Activated T-cell treated with anti-CD3 and anti-CD28 coated beads for 4 hours (primary cell): ENCODE results near the gene P2RY1.
"Not testable (repeated sequence)": the region's sequence is repeated elsewhere in the genome, so short reads cannot be mapped to it uniquely, and the experiment has no call there.

Source experiments
- DNase-seq: peaks from one replicate; pipeline ENCODE4 v3.0.0-alpha.2; 2020

Gene P2RY1

DNA sequence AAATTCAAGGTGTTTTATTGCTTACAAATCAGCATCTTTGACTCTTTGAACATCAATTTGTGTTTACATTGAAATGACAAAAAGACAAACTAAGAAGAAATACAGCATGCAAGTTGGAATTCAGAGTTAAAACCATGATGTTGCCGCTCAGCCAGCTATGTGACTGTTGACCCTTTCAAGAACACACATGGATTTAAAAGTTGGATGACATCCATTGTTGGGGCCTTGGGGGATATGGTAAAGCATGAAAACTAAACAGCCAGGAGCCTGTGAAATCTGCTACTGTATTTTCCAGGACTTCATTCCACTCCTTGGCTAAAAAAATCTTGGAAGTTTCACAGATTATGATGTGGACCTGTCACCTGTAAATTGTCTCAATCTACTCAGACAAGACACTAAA is 4.6 kb downstream of the P2RY1 start:
- no peak for DNase-seq

DNA sequence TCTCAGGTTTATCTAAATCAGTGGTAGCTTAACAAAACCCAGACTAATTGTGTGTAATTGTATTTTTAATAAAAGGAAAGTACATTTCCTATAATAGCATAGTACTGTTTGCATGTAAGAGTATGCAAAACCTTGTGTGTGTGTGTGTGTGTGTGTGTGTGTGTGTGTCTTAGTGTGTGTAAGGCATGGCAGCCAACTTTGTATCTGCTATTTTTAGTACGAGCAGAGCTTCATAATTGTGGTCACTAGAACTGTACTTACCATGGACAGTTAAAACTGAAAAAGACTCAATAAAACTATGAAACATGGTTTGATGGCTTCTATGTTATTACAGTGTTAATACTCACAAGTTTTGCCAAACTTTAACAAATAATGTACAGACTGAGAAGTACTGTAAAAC is 6.2 kb downstream of the P2RY1 start:
- DNase-seq: no peak

DNA sequence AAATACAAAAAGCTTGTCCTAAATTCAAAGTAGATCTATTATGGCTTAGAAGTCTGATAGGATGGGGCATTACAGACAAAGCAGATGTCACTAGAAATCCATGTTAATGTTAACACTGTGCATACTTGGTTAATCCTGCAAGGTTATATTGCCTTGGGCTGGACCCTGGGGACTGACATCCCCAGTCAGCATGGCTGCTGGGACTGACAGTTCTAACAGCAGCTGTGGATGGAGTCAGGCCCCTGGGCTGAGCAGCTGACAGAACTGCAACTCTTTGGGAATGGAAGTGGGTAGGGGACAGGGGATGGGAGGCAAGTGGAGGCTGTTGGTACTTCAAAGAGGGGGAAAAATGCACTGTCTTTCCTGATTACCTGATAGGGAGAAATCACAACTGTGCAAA is 7.5 kb downstream of the P2RY1 start:
- DNase-seq: no peak

DNA sequence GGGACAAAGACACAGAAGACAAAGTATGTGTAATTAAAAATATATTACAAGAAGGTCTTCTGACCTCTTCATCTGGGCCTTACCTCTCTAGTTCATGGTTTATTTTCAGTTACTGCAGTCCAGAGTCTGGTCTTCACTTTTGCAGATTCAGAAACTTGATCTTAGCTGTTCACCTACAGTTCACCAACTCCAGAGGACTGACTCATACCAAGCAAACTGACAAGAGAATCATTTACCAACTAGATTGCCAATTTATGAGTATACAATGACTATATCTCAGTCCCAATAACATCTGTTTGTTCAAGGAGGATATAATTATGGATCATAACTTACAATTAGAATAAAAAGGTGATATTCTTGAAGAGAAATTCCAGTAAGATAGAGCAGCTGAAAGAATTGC is 9.0 kb downstream of the P2RY1 start:
- DNase-seq: no peak

DNA sequence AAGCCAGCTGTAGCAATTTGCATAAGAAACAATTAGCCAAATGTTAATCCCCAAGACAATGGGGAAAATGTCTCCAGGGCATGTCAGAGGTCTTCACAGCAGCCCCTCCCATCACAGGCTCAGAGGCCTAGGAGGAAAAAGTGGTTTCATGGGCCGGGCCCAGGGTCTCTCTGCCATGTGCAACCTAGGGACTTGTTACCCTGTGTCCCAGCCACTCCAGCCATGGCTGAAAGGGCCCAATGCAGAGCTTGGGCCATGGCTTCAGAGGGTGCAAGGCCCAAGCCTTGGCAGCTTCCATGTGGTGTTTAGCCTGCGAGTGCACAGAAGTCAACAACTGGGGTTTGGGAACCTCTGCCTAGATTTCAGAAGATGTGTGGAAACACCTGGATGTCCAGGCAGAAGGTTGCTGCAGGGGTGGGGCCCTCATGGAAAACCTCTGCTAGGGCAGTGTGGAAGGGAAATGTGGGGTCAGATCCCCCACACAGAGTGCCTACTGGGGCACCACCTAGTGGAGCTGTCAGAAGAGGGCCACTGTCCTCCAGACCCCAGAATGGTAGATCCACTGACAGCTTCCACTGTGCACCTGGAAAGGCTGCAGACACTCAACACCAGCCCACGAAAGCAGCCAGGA is 11.8 kb downstream of the P2RY1 start:
- DNase-seq: not testable (repeated sequence)

DNA sequence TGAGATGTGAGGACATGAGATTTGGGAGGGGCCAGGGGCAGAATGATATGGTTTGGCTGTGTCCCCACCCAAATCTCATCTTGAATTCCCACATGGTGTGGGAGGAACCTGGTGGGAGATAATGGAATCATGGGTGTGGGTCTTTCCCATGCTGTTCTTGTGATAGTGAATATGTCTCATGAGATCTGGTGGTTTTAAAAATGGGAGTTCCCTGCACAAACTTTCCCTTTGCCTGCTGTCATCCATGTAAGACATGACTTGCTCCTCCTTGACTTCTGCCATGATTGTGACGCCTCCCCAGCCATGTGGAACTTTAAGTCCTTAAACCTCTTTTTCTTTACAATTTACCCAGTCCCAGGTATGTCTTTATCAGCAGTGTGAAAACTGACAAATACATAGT is 12.7 kb downstream of the P2RY1 start:
- not testable (repeated sequence) for DNase-seq

DNA sequence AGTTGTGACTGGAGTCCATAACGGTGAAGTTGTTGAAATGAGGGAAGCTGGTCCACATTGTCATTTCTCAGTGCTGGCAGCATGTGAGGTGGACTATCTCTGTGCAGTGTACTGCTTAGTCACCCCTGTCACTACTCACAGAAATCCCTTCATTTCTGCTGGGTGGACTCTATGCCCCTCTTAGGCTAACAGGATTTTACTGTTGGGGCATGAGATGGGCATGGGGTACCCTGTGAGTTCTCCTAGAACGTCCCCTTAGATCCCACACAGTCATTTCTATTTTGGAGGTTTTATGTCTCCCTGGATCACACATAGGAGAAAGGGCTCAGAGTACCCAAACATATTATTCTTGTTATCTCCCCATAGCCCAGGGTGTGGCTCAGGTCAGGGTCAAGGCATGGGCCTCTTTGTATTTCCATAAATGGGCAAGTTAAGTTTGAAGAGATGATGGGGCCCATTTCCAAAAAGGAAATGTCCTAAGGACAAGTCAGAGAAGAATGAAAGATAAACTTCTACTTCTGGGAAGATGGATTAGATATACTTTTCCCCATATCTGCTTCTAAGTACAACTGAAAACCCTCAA is 15.2 kb downstream of the P2RY1 start:
- no peak for DNase-seq

DNA sequence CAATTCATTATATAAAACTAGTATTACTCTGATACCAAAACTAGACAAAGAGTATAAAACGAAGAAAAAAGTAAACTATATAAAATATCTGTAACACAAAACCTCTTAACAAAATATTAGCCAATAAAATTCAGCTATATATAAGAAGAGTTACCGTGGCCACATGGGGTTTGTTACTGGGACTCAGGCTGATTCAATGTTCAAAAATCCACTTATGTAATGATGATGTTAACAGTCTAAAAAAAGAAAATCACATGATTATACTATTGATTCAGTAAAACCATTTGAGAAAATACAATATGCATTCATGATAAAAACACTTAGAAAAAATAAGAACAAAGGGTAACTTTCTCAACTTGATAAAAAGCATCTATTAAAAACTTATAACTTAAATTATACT is 18.3 kb downstream of the P2RY1 start:
- DNase-seq: no peak

DNA sequence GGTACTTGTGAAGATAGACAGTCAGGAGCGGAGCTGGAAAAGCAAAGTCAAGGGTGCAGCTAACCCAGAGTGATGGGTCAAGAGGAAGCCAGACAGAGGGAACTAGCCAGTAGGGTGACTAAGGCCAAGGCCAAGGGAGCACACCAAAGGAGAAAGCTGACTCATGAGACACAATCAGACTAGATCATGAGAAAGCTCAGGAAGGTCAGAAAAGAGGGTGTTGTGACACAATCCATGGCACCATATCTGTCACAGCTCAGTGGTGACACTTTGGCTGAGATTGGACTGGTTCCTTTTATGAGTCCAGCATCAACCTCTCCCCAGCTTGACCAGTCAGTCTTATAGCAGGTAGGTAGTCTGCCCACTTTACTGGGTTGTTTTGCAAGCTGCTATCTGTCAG is 22.2 kb downstream of the P2RY1 start:
- DNase-seq: no peak

DNA sequence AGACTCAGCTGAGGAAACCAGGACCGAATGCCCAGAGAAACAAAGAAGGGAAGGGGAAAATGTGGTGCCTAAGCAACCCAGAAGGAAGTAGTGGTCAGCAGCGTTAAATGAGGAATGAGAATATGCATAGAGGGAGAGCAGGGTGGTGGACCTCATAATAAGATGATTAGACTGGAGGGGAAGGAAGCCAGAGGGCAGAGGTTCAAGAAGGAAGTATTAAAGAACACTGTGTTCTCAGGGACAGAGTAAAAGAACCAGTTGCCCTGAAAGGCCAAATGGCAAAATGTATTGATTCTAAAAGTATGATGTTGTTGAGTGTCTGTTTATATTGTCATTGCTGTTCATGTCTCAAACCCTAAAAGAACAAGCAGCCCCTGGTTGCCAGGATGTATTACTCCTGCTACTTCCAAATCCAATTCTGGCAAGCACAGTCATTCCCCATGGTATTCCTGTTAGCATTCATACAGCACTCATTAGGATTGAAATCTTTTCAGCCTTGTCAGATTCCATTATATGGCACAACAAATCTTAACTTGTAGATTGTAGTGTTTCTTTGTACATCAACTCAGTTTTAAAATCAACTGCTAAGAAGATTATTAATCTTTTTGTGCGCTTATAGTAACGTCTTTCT is 23.4 kb downstream of the P2RY1 start:
- DNase-seq: no peak

DNA sequence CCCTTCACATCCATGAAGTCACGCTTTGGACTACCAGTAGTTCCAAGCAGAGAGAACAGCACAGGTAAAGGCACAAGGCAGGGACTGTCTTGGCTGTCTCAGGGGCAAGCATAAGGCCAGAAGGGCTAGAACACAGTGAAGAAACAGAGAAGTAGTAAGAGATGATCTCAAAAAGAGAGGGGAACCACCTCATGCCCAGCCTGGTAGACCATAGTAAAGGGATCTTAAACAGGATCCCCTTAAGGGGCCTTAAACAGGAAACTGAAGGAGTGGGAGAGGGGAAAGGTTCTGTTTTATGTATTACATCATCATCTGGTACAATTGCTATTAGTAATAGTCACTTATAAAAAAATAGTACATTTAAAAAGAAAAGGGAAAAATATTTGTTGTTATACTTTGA is 25.8 kb downstream of the P2RY1 start:
- no peak for DNase-seq

DNA sequence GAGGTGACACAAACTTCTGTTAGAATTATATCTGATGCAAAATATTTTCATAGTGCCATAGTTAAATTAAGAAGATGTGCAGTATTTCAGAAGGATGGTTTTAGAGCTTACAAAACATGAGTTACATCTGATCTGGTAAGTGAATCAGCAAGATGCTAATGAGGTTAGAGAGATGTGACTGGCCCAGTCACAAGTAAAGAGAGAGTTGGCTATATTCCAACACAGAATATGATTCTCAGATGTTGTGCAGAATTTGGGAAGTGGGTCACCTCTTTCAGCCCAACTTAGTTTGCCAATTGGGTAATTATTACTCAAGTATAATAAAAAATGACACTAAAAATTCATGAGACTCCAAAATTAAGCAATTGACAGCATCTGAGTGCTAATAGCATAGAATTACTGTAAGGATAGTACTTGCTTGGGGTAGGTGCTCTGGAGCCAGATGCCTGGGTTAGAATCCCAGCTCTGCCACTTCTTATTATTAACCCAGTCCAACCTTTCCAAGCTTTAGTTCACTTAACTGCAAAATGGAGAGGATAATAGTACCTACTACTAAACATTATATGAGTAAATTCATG is 30.8 kb downstream of the P2RY1 start:
- no peak for DNase-seq

DNA sequence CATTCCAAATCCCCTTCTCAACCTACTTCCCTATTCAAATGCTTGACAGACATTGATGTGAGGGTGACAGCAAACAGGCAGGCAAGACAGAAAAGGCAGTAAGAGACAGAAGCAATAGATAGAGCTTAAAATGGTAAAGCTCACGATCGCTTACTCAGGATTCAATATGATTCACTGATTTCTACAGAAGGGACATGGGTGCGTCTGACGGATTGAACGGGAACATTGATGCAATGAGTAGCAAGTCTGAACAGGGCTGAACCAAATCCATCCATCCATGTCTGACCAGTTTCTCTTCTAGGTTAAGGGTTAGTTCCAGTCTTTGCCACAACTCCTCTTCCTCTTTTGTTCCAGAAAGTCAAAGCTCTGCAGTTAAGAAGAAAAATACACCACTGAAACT is 35.1 kb downstream of the P2RY1 start:
- DNase-seq: no peak

DNA sequence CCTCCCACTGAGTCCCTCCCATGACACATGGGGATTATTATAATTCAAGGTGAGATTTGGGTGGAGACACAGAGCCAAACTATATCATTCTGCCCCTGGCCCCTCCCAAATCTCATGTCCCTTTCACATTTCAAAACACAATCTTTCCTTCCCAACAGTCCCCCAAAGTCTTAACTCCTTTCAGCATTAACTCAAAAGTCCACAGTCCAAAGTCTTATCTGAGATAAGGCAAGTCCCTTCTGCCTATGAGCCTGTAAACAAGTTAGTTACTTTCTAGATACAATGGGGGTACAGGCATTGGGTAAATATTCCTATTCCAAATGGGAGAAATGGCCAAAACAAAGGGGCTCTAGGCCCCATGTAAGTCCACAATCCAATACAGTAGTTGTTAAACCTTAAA is 38.4 kb downstream of the P2RY1 start:
- DNase-seq: not testable (repeated sequence)

DNA sequence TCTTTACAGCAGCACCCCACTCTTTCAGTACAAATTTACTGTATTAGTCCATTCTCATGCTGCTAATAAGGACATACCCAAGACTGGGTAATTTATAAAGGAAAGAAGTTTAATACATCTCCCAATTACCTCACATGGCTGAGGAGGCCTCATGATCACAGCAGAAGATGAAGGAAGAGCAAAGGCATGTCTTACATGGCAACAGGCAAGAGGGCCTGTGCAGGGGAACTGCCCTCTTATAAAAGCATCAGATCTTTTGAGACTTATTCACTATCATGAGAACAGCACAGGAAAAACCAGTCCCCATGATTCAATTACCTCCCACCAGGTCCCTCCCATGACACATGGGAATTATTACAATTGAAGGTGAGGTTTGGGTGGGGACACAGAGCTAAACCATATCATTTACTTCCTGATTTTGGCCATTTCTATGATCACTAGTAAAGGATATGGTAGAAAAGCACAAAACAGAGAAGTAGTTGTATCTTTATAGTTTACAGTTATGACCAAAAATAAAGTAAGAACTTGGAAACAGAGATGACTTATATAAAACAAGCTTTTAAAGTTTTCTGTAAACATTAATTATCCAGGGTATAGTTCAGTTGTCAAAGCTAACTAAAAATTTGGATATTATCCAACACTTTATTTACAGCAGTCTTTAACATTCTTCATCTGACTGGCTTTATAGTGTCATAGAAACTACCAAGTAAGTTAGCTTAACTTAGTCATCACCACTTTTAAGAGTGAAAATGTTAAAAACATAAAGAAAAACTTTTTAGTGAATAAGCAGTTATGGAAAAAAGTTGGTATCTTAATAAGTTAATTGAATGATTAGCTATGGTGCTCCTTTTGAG is 40.2 kb downstream of the P2RY1 start:
- DNase-seq: no peak

DNA sequence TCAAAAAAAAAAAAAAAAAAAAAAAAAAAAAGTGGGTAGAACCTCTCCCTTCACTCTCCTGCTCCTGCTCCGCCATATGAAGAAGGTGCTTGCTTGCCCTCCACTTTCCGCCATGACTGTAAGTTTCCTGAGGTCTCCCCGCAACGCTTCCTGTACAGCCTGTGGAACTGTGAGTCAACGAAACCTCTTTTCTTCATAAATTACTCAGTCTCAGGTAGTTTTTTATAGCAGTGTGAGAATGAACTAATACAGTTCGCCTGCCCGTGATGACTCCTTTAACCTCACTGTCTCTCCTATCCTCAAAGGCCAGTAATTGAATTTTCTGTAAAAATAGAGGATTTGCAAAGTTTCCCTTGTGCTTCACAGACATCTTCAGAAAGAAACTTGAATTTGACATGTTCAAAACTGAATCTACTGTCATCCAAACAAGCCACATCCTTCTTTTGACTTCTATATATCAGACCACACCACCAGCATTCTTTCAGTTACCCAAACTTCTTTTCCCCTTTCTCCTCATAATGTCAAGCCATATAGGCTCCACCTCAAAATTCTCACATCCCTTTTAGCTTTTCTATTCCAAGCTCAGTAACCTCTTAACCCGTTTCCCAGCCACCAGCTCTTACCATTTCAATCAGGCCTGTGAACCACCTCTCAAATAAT is 44.3 kb downstream of the P2RY1 start:
- no peak for DNase-seq

DNA sequence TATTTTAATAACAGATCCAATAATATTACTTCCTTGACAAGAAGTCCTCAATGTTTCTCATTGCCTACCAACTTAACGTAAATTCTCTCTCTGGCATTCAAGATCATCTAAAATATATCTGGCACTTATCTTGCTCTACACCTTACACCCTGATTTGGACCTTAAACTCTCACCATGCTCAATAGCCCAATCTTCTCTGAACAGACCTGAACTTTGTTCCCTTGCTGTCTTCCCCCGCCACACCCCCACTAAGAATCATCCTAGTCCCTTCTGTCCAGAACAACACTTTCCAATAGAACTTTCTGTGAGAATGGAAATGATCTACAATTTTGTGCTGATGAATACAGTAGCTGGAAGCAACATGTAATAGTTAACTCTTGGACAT is 44.9 kb downstream of the P2RY1 start:
- DNase-seq: no peak

DNA sequence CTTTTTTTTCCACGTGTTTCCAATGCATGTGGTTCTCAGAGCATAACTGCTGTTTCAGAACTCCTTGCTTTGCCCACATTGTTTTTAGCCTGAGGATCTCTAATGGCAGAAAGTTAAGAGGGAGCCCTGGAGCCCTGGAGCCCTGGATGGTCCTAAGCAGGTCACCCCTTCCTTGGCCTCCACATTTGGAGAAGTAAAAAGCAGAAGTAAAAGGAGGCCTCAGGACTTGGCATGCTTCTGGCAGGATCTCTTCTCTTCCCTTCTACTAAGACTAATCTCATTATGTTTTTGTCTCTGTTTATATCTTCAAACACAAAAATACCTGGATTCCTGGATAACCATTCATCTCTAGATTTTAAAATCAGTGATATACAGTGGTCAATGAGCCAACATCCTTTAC is 50.1 kb downstream of the P2RY1 start:
- no peak for DNase-seq
